Endothelial cell (in vitro differentiated cells): ENCODE results near the gene EOMES. TPM values are rescaled to one million over a fixed set of nuclear protein-coding genes. Genes with fewer than 3 reads are reported as not detected.

ENCODE experiments used
- DNase-seq: peaks from one replicate; pipeline ENCODE4 v3.0.0; 2021; ENCODE audit warnings: low spot score
- H3K27ac Mint-ChIP-seq: one replicate; pipeline ENCODE4 v1.8.0; 2021; ENCODE audit warnings: mixed read lengths, inconsistent platforms; ENCODE audit not compliant: unreplicated experiment
- H3K27me3 Mint-ChIP-seq: one replicate; pipeline ENCODE4 v1.8.0; 2021; ENCODE audit warnings: mild to moderate bottlenecking, moderate library complexity, mixed read lengths, inconsistent platforms; ENCODE audit not compliant: unreplicated experiment
- H3K36me3 Mint-ChIP-seq: one replicate; pipeline ENCODE4 v1.8.0; 2021; ENCODE audit warnings: mild to moderate bottlenecking, low read depth, mixed read lengths, inconsistent platforms; ENCODE audit not compliant: unreplicated experiment
- H3K4me1 Mint-ChIP-seq: one replicate; pipeline ENCODE4 v1.8.0; 2021; ENCODE audit warnings: mild to moderate bottlenecking, mixed read lengths, inconsistent platforms; ENCODE audit not compliant: unreplicated experiment
- H3K4me3 Mint-ChIP-seq: one replicate; pipeline ENCODE4 v1.8.0; 2021; ENCODE audit warnings: mild to moderate bottlenecking, mixed read lengths, inconsistent platforms; ENCODE audit not compliant: unreplicated experiment
- H3K9me3 Mint-ChIP-seq: one replicate; pipeline ENCODE4 v1.8.0; 2021; ENCODE audit warnings: mixed read lengths, inconsistent platforms; ENCODE audit not compliant: unreplicated experiment
- total RNA-seq: library from RNA; stranded (reverse); fragmentation: NEBNext Ultra II Directional; extraction: Animal tissue kit (Norgen Biotek cat#: 25700); gene quantifications from one replicate; pipeline ENCODE4 v1.2.1, GENCODE V29; 2021; ENCODE audit not compliant: unreplicated experiment
- TF ChIP-seq, protein P1 (sequence below): fragments of 200-600 bp; sonication (generic); IDR thresholded peaks from one replicate; pipeline ENCODE4 v1.5.0; 2021; ENCODE audit warnings: antibody characterized with exemption; ENCODE audit not compliant: unreplicated experiment

EOMES gene
- total RNA-seq, 1 donor from 2014 or later: 5.1 TPM

DNA sequence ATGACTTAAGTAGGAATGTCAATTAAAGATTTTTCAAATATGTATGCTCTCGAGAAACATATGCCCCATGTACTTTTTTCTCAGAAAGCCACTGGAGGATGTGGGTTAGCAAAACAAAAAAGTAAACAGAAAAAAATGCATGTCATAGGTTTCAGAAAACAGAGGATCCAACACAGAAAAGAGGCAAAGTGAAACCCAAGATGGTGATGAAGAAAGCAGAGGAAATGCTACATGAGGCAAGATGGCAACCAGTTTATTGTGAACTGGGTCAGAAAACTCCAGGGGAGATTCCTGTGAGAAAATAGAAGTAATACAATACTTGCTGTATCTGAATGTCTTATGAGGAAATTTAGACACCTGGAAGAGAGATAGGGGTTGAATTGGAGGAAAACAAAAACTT, 30.8 kb upstream of the EOMES start:
- TF ChIP-seq, protein P1, sequence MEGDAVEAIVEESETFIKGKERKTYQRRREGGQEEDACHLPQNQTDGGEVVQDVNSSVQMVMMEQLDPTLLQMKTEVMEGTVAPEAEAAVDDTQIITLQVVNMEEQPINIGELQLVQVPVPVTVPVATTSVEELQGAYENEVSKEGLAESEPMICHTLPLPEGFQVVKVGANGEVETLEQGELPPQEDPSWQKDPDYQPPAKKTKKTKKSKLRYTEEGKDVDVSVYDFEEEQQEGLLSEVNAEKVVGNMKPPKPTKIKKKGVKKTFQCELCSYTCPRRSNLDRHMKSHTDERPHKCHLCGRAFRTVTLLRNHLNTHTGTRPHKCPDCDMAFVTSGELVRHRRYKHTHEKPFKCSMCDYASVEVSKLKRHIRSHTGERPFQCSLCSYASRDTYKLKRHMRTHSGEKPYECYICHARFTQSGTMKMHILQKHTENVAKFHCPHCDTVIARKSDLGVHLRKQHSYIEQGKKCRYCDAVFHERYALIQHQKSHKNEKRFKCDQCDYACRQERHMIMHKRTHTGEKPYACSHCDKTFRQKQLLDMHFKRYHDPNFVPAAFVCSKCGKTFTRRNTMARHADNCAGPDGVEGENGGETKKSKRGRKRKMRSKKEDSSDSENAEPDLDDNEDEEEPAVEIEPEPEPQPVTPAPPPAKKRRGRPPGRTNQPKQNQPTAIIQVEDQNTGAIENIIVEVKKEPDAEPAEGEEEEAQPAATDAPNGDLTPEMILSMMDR: no peak
- Mint-ChIP-seq H3K9me3 (no peaks in the 10 kb centered on the region), H3K4me3 (no peak overlapping the region), H3K36me3 (no peaks in the 10 kb centered on the region), H3K27ac (no peak overlapping the region), H3K27me3 (peaks cover 2% of the 10 kb centered on the region), H3K4me1 (peaks cover 3% of the 10 kb centered on the region)
- no peak for DNase-seq

DNA sequence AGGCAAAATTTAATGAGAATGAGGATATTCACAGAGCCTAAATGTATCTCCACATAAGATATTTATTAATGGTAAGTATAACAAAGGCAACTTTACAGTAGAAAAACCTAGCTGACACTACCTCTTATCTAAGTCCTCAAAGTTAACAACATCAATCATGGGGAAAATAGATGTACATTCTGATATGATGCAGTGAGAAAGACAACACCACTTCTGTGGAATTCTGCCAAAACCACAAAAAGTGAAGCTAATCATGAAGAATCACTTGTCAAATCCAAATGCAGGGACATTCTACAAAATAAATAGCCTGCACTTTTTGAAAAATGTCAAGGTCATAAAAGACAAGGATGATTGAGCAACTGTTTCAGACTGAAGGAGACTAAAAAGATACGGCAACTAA, 27.5 kb upstream of the EOMES start:
- no peak overlapping the region for H3K27ac Mint-ChIP-seq
- H3K9me3 Mint-ChIP-seq: no peaks in the 10 kb centered on the region
- H3K27me3 Mint-ChIP-seq: no peaks in the 10 kb centered on the region
- H3K4me3 Mint-ChIP-seq: no peak overlapping the region
- no peaks in the 10 kb centered on the region for H3K36me3 Mint-ChIP-seq
- TF ChIP-seq, protein P1: no peak
- H3K4me1 Mint-ChIP-seq: no peaks in the 10 kb centered on the region
- DNase-seq: no peak

DNA sequence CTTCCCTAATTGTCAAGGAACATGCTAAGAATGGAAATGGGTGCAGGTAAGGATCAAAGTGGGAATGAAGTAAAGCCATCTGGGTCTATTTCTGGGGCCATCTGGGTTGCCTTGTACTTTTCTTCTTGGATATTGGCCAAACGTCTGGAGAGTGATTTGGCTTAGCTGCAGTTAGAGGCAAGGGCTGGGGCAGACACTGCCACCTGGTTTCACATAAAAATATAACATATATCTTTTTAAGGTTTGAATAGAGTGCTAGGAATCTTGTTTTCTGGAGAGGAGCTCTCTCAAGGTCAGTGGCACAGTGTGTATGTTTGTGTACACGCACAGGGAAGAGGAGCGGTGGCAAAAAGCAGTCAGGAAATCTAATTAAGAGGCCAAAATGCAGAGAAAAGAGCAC, 24.7 kb upstream of the EOMES start:
- no peaks in the 10 kb centered on the region for H3K27me3 Mint-ChIP-seq
- H3K4me3 Mint-ChIP-seq: no peak overlapping the region
- TF ChIP-seq, protein P1: no peak
- H3K36me3 Mint-ChIP-seq: no peaks in the 10 kb centered on the region
- H3K27ac Mint-ChIP-seq: no peak overlapping the region
- no peak for DNase-seq
- no peaks in the 10 kb centered on the region for H3K4me1 Mint-ChIP-seq
- H3K9me3 Mint-ChIP-seq: no peaks in the 10 kb centered on the region

DNA sequence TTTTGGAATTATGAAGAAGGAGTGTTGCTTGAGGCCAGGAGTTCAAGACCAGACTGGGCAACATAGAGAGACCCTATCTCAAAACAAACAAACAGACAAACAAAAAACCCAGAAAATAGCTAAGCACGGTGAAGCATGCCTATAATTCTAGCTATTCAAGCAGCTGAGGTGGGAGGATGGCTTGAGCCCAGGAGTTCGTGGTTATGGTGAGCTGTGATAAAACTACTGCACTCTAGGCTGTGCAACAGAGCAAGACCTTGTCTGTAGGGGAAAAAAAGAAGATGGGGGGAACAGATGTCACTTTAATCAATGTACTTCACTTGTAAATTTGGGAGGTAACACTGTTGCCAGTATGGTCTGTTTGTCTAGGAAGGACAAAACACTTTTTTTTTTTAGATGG, 18.7 kb upstream of the EOMES start:
- TF ChIP-seq, protein P1: no peak

DNA sequence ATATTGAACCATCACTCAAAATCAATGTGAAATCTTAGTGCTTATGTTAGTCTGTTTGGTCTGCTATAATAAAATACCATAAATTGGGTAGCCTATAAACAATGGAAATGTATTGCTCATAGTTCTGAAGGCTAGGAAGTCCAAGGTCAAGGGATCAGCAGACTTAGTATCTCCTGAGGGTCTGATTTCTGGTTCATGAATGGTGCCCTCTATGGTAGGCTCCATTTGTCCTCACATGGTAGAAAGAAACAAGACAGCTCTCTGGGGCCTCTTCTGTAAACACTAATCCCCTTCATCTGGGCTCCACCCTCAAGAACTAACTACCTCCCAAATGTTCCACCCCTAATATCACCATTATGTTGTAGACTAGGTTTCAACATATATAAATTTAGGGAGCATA, 15.0 kb upstream of the EOMES start:
- H3K27ac Mint-ChIP-seq: no peak overlapping the region
- DNase-seq: no peak
- H3K36me3 Mint-ChIP-seq: no peaks in the 10 kb centered on the region
- no peaks in the 10 kb centered on the region for H3K9me3 Mint-ChIP-seq
- no peaks in the 10 kb centered on the region for H3K4me1 Mint-ChIP-seq
- H3K27me3 Mint-ChIP-seq: no peaks in the 10 kb centered on the region
- no peak overlapping the region for H3K4me3 Mint-ChIP-seq
- TF ChIP-seq, protein P1: no peak

More for the DNA sequence above, 18.7 kb upstream of the EOMES start:
- no peaks in the 10 kb centered on the region for H3K27me3 Mint-ChIP-seq
- H3K4me3 Mint-ChIP-seq: no peak overlapping the region
- no peaks in the 10 kb centered on the region for H3K36me3 Mint-ChIP-seq
- no peak overlapping the region for H3K27ac Mint-ChIP-seq
- H3K4me1 Mint-ChIP-seq: no peaks in the 10 kb centered on the region
- no peaks in the 10 kb centered on the region for H3K9me3 Mint-ChIP-seq
- DNase-seq: no peak
